ENCODE data around the gene INSM2.

The INSM2 gene

GRCh38 chr14:35558680-35559079 lies 24.7 kb downstream of the INSM2 start:
- TF ChIP-seq NFIC (IDR thresholded peaks at IDR 0.05) = no peak
- TF ChIP-seq TAF1 (IDR thresholded peaks at IDR 0.05; ENCODE audit: low read depth) = no peak
- no peak for TF ChIP-seq REST (IDR thresholded peaks at IDR 0.05; ENCODE audit: low read depth)
- TF ChIP-seq, protein P1, sequence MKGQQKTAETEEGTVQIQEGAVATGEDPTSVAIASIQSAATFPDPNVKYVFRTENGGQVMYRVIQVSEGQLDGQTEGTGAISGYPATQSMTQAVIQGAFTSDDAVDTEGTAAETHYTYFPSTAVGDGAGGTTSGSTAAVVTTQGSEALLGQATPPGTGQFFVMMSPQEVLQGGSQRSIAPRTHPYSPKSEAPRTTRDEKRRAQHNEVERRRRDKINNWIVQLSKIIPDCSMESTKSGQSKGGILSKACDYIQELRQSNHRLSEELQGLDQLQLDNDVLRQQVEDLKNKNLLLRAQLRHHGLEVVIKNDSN (IDR thresholded peaks at IDR 0.05) = no peak
- no peak for TF ChIP-seq EP300 (IDR thresholded peaks at IDR 0.05; ENCODE audit: borderline replicate concordance)
- TF ChIP-seq, protein P2, sequence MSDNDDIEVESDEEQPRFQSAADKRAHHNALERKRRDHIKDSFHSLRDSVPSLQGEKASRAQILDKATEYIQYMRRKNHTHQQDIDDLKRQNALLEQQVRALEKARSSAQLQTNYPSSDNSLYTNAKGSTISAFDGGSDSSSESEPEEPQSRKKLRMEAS (IDR thresholded peaks at IDR 0.05) = no peak
- no peak for TF ChIP-seq EGR1 (IDR thresholded peaks at IDR 0.05)
- TF ChIP-seq FOXM1 (IDR thresholded peaks at IDR 0.05; ENCODE audit: borderline replicate concordance, low read depth) = no peak
- TF ChIP-seq TEAD4 (IDR thresholded peaks at IDR 0.05) = no peak
- no peak for TF ChIP-seq ZBTB7A (IDR thresholded peaks at IDR 0.05; ENCODE audit: low read depth)
- TF ChIP-seq YY1 (IDR thresholded peaks at IDR 0.05; ENCODE audit: low read depth) = no peak
- no peak for TF ChIP-seq TCF12 (IDR thresholded peaks at IDR 0.05; ENCODE audit: low read depth)
- no peak for TF ChIP-seq CREB1 (IDR thresholded peaks at IDR 0.05; ENCODE audit: low read depth)
- no peak for TF ChIP-seq CEBPB (IDR thresholded peaks at IDR 0.05)
- TF ChIP-seq RAD21 (IDR thresholded peaks at IDR 0.05; ENCODE audit: low read depth) = no peak

DNA sequence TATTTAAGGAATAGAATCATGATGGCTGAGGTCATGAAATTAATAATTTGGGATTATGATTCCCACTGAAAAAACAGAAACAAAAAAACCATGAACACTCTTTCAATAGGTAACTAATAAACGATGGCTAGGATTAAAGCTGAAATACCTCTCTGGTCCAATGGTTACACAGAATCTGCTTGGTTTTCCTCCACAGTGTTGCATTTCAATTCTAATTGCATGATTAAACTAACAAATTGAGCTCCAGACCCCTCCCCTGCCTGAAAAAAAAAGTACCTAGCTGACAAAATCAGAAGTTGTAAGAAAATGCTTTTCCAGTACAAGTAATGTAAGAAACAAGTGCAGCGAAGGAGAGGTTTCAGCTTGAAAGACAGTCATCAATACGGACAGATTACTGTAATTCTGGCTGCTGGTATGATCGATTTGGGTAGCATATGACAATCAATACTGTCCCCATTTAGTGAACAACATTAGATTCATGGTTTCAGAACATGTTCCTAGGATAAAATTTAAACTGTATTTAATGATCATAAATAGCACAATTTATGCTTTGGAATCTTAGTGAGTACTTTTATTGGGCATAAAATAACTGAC lies 32.0 kb downstream of the INSM2 start:
- no peak for TF ChIP-seq REST (IDR thresholded peaks at IDR 0.05; ENCODE audit: low read depth)
- no peak for TF ChIP-seq EGR1 (IDR thresholded peaks at IDR 0.05)
- TF ChIP-seq RAD21 (IDR thresholded peaks at IDR 0.05; ENCODE audit: low read depth) = no peak
- TF ChIP-seq CREB1 (IDR thresholded peaks at IDR 0.05; ENCODE audit: low read depth) = no peak
- no peak for TF ChIP-seq ZBTB7A (IDR thresholded peaks at IDR 0.05; ENCODE audit: low read depth)
- no peak for TF ChIP-seq NFIC (IDR thresholded peaks at IDR 0.05)
- TF ChIP-seq, protein P2 (IDR thresholded peaks at IDR 0.05) = no peak
- TF ChIP-seq FOXM1 (IDR thresholded peaks at IDR 0.05; ENCODE audit: borderline replicate concordance, low read depth) = no peak
- no peak for TF ChIP-seq CEBPB (IDR thresholded peaks at IDR 0.05)
- no peak for TF ChIP-seq TEAD4 (IDR thresholded peaks at IDR 0.05)

DNA sequence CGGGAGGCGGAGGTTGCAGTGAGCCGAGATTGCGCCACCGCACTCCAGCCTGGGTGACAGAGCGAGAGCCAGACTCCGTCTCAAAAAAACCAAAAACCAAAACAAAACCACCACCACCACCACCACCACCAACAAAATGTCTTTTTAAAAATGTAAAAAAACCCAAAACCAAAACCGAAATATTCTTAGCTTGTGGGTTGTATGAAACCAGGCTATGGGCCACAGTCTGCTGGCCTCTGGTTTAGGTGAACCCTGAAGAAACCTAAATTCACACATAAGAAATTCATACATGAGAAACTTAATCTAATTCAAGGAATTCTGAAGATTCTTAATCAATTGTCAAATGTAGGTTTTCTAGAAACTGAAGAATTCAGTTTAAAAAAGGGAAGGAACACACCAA lies 37.6 kb downstream of the INSM2 start:
- TF ChIP-seq REST (IDR thresholded peaks at IDR 0.05; ENCODE audit: low read depth) (no peak), CREB1 (IDR thresholded peaks at IDR 0.05; ENCODE audit: low read depth) (no peak), NFIC (IDR thresholded peaks at IDR 0.05) (no peak), ZBTB7A (IDR thresholded peaks at IDR 0.05; ENCODE audit: low read depth) (no peak), RAD21 (IDR thresholded peaks at IDR 0.05; ENCODE audit: low read depth) (no peak), YY1 (IDR thresholded peaks at IDR 0.05; ENCODE audit: low read depth) (no peak), TCF12 (IDR thresholded peaks at IDR 0.05; ENCODE audit: low read depth) (no peak)

GRCh38 chr14:35573911-35574310 lies 39.9 kb downstream of the INSM2 start:
- TF ChIP-seq, protein P2 (IDR thresholded peaks at IDR 0.05) = no peak
- TF ChIP-seq, protein P1 (IDR thresholded peaks at IDR 0.05) = no peak
- TF ChIP-seq RAD21 (IDR thresholded peaks at IDR 0.05; ENCODE audit: low read depth) = no peak
- no peak for TF ChIP-seq CREB1 (IDR thresholded peaks at IDR 0.05; ENCODE audit: low read depth)
- TF ChIP-seq TEAD4 (IDR thresholded peaks at IDR 0.05) = no peak
- no peak for TF ChIP-seq FOXM1 (IDR thresholded peaks at IDR 0.05; ENCODE audit: borderline replicate concordance, low read depth)
- no peak for TF ChIP-seq EP300 (IDR thresholded peaks at IDR 0.05; ENCODE audit: borderline replicate concordance)
- TF ChIP-seq YY1 (IDR thresholded peaks at IDR 0.05; ENCODE audit: low read depth) = no peak
- no peak for TF ChIP-seq REST (IDR thresholded peaks at IDR 0.05; ENCODE audit: low read depth)
- TF ChIP-seq ZBTB7A (IDR thresholded peaks at IDR 0.05; ENCODE audit: low read depth) = no peak
- TF ChIP-seq TAF1 (IDR thresholded peaks at IDR 0.05; ENCODE audit: low read depth) = no peak
- TF ChIP-seq NFIC (IDR thresholded peaks at IDR 0.05) = no peak
- TF ChIP-seq CEBPB (IDR thresholded peaks at IDR 0.05) = no peak
- TF ChIP-seq EGR1 (IDR thresholded peaks at IDR 0.05) = no peak
- no peak for TF ChIP-seq TCF12 (IDR thresholded peaks at IDR 0.05; ENCODE audit: low read depth)

Data from Ishikawa (cell line).